GM23338 (cell line): ENCODE results near the gene JAKMIP1. TPM values are rescaled to one million over a fixed set of nuclear protein-coding genes. Genes with fewer than 3 reads are reported as not detected.

ENCODE experiments used
- ATAC-seq: fragments of 200-7000 bp; cut with Tn5 transposase; 3 replicates; pipeline ENCODE4 v1.9.1; 2020
- DNase-seq: peaks from one replicate; pipeline ENCODE4 v3.0.0-alpha.2; 2015; ENCODE audit warnings: low spot score
- H2AFZ ChIP-seq: fragments of 200-600 bp; sonication (generic); 2 replicates; pipeline ENCODE4 v1.8.0; 2016; ENCODE audit warnings: antibody characterized with exemption, mild to moderate bottlenecking, moderate library complexity
- H3F3A ChIP-seq: fragments of 200-600 bp; sonication (generic); replicated peaks from 2 replicates; pipeline ENCODE4 v1.8.0; 2017; ENCODE audit warnings: antibody characterized with exemption, mixed run types, low read depth
- H3K27ac ChIP-seq: fragments of 200-600 bp; sonication (generic); 2 replicates; pipeline ENCODE4 v1.6.1; 2016; ENCODE audit warnings: low read depth
- H3K27me3 ChIP-seq: fragments of 200-600 bp; sonication (generic); 2 replicates; pipeline ENCODE4 v1.8.0; 2016; ENCODE audit warnings: mild to moderate bottlenecking, mixed run types, moderate library complexity; ENCODE audit not compliant: insufficient read depth
- H3K36me3 ChIP-seq: fragments of 200-600 bp; sonication (generic); 2 replicates; pipeline ENCODE4 v1.8.0; 2016; ENCODE audit warnings: mild to moderate bottlenecking; ENCODE audit not compliant: insufficient read depth
- H3K4me1 ChIP-seq: fragments of 200-600 bp; sonication (generic); 2 replicates; pipeline ENCODE4 v1.8.0; 2016; ENCODE audit warnings: mild to moderate bottlenecking, moderate library complexity; ENCODE audit not compliant: insufficient read depth
- H3K4me2 ChIP-seq: fragments of 200-600 bp; sonication (generic); 2 replicates; pipeline ENCODE4 v1.7.1; 2017; ENCODE audit warnings: mixed run types
- H3K4me3 ChIP-seq: fragments of 200-600 bp; sonication (generic); 2 replicates; pipeline ENCODE4 v1.6.1; 2016; ENCODE audit warnings: mixed run types
- H3K79me2 ChIP-seq: fragments of 200-600 bp; sonication (generic); replicated peaks from 2 replicates; pipeline ENCODE4 v1.8.0; 2017; ENCODE audit warnings: mild to moderate bottlenecking; ENCODE audit not compliant: insufficient read depth
- H3K9me2 ChIP-seq: fragments of 200-600 bp; sonication (generic); 2 replicates; pipeline ENCODE4 v1.8.0; 2017; ENCODE audit not compliant: insufficient read depth
- H4K20me1 ChIP-seq: fragments of 200-600 bp; sonication (generic); replicated peaks from 2 replicates; pipeline ENCODE4 v1.8.0; 2017; ENCODE audit warnings: mild to moderate bottlenecking; ENCODE audit not compliant: insufficient read depth
- H3K27ac Mint-ChIP-seq: 2 replicates; pipeline ENCODE4 v1.8.0; 2020; ENCODE audit warnings: inconsistent platforms, mild to moderate bottlenecking, moderate library complexity, mixed read lengths
- H3K27me3 Mint-ChIP-seq: 3 replicates; pipeline ENCODE4 v1.8.0; 2022; ENCODE audit warnings: low read depth, mild to moderate bottlenecking, moderate library complexity, mixed read lengths, inconsistent platforms; ENCODE audit not compliant: insufficient read depth, poor library complexity
- H3K36me3 Mint-ChIP-seq: 3 replicates; pipeline ENCODE4 v1.8.0; 2021; ENCODE audit warnings: low read depth, mild to moderate bottlenecking, inconsistent platforms, moderate library complexity, mixed read lengths
- H3K4me1 Mint-ChIP-seq: 3 replicates; pipeline ENCODE4 v1.8.0; 2020; ENCODE audit warnings: mild to moderate bottlenecking, inconsistent platforms, mixed read lengths
- H3K4me3 Mint-ChIP-seq: 3 replicates; pipeline ENCODE4 v1.8.0; 2021; ENCODE audit warnings: moderate library complexity, mild to moderate bottlenecking, inconsistent platforms, mixed read lengths
- H3K9me3 Mint-ChIP-seq: 3 replicates; pipeline ENCODE4 v1.8.0; 2020; ENCODE audit warnings: moderate library complexity, mild to moderate bottlenecking, inconsistent platforms, mixed read lengths
- CREB1 ChIP-seq: fragments of 250-450 bp; sonication (Bioruptor Pico); IDR thresholded peaks from 2 replicates; pipeline ENCODE4 v1.5.0; 2020; ENCODE audit warnings: low read depth, mild to moderate bottlenecking, moderate library complexity
- EZH2 ChIP-seq: fragments of 200-600 bp; sonication (generic); IDR thresholded peaks from one replicate; pipeline ENCODE4 v1.8.0; 2017; ENCODE audit warnings: antibody characterized with exemption, mild to moderate bottlenecking, low read depth; ENCODE audit not compliant: unreplicated experiment
- EZH2phosphoT487 ChIP-seq: fragments of 200-600 bp; sonication (generic); IDR thresholded peaks from one replicate; pipeline ENCODE4 v1.8.1; 2018; ENCODE audit warnings: antibody characterized with exemption; ENCODE audit not compliant: unreplicated experiment
- JUNB ChIP-seq: IDR thresholded peaks from one replicate; pipeline ENCODE4 v1.6.1; 2016; ENCODE audit warnings: antibody characterized with exemption; ENCODE audit not compliant: unreplicated experiment
- NANOG ChIP-seq: IDR thresholded peaks from 2 replicates; pipeline ENCODE4 v1.6.1; 2016; ENCODE audit warnings: antibody characterized with exemption, borderline replicate concordance
- POLR2AphosphoS5 ChIP-seq: IDR thresholded peaks from 2 replicates; pipeline ENCODE4 v1.6.1; 2016; ENCODE audit warnings: antibody characterized with exemption, low read depth
- STAT1 ChIP-seq: IDR thresholded peaks from one replicate; pipeline ENCODE4 v1.6.1; 2016; ENCODE audit warnings: antibody characterized with exemption; ENCODE audit not compliant: unreplicated experiment
- ZNF114 ChIP-seq: fragments of 250-450 bp; sonication (Bioruptor Pico); IDR thresholded peaks from 2 replicates; pipeline ENCODE4 v1.5.0; 2020; ENCODE audit warnings: mild to moderate bottlenecking, moderate library complexity
- ZNF331 ChIP-seq: fragments of 250-450 bp; sonication (Bioruptor Pico); IDR thresholded peaks from 2 replicates; pipeline ENCODE4 v1.5.0; 2020; ENCODE audit warnings: low read depth, mild to moderate bottlenecking, moderate library complexity
- polyA plus RNA-seq: library from polyadenylated mRNA; unstranded; fragments of >200 nt; fragmentation: Nextera tagmentation; extraction: Ambion mirVana; gene quantifications from 2 replicates; pipeline ENCODE4 v1.2.1, GENCODE V29; 2016
- total RNA-seq: library from RNA; depleted of rRNA; stranded (reverse); fragments of >200 nt; shearing (Covaris generic); gene quantifications from 2 replicates; pipeline ENCODE4 v1.2.3, GENCODE V29; 2014
- TF ChIP-seq, protein P1 (sequence below): IDR thresholded peaks from 2 replicates; pipeline ENCODE4 v1.6.1; 2016; ENCODE audit warnings: antibody characterized with exemption
- TF ChIP-seq, protein P2 (sequence below): fragments of 250-450 bp; sonication (Bioruptor Pico); IDR thresholded peaks from 2 replicates; pipeline ENCODE4 v1.5.0; 2020; ENCODE audit warnings: mild to moderate bottlenecking, moderate library complexity
- TF ChIP-seq, protein P3 (sequence below), 2 experiments: fragments of 200-600 bp in 1 of 2; sonication (generic) in 1 of 2; conservative IDR thresholded peaks; 2 replicates each; pipeline versions ENCODE4 v1.5.1 to v1.6.1; 2016 to 2017; ENCODE audit warnings: antibody characterized with exemption in 2 of 2, low read depth in 2 of 2, mild to moderate bottlenecking in 2 of 2, moderate library complexity in 1 of 2
- TF ChIP-seq, protein P4 (sequence below): IDR thresholded peaks from one replicate; pipeline ENCODE4 v1.6.1; 2018; ENCODE audit warnings: antibody characterized with exemption; ENCODE audit not compliant: unreplicated experiment

The JAKMIP1 gene
- total and polyA plus RNA-seq, 2 experiments from 2014 or later = 4.6 to 5.1 TPM

DNA sequence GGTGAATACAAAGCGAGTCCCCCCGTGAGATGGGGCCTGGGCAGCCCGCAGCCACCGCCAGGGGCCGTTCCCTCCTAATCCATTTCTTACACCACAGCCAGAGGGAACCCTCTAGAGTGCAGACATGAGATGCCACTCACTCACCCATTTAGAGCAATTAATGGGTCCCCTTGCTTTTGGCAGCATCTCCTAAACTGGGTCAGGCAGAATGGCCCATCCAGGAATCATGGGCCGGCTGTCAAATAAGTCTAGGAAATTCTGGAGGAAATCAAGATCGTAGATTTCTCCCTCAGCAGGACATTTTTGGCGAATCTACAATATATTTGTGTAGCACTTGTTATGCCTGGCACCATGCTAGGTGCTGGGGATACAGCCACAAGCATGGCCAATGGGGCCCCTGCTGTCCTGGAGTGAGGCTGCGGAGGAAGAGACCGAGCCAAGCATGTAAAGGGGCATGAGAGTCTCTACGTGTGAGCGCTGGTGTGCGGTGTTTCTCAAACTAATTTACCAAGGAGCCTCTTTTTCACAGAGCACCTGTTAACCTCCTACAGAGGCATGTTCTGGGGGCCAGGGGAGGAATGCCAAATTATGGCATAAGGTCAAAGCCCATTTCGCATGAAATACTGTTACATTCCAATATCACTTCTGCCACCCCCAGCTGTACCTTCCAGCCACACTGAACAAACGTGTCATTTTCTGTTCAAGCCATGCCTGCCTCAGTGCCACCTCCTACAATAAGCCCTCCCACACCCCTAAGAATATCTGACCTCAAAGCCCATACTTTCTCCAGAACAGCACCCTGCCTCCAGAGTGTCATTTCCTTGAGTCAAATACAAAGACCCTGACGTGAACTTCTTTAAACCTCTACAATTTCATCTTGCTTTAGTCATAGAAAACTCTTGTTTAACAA, 28.1 kb upstream of the JAKMIP1 start:
- H3K27me3 ChIP-seq = no peaks in the 10 kb centered on the region
- Mint-ChIP-seq H3K27ac (no peak overlapping the region), H3K9me3 (no peaks in the 10 kb centered on the region), H3K4me3 (no peak overlapping the region), H3K27me3 (peaks cover 12% of the 10 kb centered on the region), H3K36me3 (no peaks in the 10 kb centered on the region), H3K4me1 (peaks cover 9% of the 10 kb centered on the region)
- H3F3A ChIP-seq = no peaks in the 10 kb centered on the region
- H4K20me1 ChIP-seq = no peaks in the 10 kb centered on the region
- H3K79me2 ChIP-seq = no peaks in the 10 kb centered on the region
- H3K27ac ChIP-seq = no peak overlapping the region
- no peak overlapping the region for H3K4me2 ChIP-seq
- no peak overlapping the region for H3K4me3 ChIP-seq
- TF ChIP-seq, protein P1, sequence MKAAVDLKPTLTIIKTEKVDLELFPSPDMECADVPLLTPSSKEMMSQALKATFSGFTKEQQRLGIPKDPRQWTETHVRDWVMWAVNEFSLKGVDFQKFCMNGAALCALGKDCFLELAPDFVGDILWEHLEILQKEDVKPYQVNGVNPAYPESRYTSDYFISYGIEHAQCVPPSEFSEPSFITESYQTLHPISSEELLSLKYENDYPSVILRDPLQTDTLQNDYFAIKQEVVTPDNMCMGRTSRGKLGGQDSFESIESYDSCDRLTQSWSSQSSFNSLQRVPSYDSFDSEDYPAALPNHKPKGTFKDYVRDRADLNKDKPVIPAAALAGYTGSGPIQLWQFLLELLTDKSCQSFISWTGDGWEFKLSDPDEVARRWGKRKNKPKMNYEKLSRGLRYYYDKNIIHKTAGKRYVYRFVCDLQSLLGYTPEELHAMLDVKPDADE = no peak
- no peak for TF ChIP-seq CREB1
- no peak for TF ChIP-seq ZNF114 (CRISPR knock-in tag)
- TF ChIP-seq EZH2phosphoT487 = no peak
- TF ChIP-seq, protein P2, sequence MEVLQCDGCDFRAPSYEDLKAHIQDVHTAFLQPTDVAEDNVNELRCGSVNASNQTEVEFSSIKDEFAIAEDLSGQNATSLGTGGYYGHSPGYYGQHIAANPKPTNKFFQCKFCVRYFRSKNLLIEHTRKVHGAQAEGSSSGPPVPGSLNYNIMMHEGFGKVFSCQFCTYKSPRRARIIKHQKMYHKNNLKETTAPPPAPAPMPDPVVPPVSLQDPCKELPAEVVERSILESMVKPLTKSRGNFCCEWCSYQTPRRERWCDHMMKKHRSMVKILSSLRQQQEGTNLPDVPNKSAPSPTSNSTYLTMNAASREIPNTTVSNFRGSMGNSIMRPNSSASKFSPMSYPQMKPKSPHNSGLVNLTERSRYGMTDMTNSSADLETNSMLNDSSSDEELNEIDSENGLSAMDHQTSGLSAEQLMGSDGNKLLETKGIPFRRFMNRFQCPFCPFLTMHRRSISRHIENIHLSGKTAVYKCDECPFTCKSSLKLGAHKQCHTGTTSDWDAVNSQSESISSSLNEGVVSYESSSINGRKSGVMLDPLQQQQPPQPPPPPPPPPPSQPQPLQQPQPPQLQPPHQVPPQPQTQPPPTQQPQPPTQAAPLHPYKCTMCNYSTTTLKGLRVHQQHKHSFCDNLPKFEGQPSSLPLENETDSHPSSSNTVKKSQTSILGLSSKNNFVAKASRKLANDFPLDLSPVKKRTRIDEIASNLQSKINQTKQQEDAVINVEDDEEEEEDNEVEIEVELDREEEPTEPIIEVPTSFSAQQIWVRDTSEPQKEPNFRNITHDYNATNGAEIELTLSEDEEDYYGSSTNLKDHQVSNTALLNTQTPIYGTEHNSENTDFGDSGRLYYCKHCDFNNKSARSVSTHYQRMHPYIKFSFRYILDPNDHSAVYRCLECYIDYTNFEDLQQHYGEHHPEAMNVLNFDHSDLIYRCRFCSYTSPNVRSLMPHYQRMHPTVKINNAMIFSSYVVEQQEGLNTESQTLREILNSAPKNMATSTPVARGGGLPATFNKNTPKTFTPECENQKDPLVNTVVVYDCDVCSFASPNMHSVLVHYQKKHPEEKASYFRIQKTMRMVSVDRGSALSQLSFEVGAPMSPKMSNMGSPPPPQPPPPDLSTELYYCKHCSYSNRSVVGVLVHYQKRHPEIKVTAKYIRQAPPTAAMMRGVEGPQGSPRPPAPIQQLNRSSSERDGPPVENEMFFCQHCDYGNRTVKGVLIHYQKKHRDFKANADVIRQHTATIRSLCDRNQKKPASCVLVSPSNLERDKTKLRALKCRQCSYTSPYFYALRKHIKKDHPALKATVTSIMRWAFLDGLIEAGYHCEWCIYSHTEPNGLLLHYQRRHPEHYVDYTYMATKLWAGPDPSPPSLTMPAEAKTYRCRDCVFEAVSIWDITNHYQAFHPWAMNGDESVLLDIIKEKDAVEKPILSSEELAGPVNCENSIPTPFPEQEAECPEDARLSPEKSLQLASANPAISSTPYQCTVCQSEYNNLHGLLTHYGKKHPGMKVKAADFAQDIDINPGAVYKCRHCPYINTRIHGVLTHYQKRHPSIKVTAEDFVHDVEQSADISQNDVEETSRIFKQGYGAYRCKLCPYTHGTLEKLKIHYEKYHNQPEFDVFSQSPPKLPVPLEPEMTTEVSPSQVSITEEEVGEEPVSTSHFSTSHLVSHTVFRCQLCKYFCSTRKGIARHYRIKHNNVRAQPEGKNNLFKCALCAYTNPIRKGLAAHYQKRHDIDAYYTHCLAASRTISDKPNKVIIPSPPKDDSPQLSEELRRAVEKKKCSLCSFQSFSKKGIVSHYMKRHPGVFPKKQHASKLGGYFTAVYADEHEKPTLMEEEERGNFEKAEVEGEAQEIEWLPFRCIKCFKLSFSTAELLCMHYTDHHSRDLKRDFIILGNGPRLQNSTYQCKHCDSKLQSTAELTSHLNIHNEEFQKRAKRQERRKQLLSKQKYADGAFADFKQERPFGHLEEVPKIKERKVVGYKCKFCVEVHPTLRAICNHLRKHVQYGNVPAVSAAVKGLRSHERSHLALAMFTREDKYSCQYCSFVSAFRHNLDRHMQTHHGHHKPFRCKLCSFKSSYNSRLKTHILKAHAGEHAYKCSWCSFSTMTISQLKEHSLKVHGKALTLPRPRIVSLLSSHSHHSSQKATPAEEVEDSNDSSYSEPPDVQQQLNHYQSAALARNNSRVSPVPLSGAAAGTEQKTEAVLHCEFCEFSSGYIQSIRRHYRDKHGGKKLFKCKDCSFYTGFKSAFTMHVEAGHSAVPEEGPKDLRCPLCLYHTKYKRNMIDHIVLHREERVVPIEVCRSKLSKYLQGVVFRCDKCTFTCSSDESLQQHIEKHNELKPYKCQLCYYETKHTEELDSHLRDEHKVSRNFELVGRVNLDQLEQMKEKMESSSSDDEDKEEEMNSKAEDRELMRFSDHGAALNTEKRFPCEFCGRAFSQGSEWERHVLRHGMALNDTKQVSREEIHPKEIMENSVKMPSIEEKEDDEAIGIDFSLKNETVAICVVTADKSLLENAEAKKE (CRISPR knock-in tag) = no peak
- no peak for TF ChIP-seq EZH2
- no peak for TF ChIP-seq ZNF331 (CRISPR knock-in tag)
- TF ChIP-seq POLR2AphosphoS5 = no peak
- no peak for TF ChIP-seq JUNB
- TF ChIP-seq NANOG = no peak
- TF ChIP-seq, protein P3, sequence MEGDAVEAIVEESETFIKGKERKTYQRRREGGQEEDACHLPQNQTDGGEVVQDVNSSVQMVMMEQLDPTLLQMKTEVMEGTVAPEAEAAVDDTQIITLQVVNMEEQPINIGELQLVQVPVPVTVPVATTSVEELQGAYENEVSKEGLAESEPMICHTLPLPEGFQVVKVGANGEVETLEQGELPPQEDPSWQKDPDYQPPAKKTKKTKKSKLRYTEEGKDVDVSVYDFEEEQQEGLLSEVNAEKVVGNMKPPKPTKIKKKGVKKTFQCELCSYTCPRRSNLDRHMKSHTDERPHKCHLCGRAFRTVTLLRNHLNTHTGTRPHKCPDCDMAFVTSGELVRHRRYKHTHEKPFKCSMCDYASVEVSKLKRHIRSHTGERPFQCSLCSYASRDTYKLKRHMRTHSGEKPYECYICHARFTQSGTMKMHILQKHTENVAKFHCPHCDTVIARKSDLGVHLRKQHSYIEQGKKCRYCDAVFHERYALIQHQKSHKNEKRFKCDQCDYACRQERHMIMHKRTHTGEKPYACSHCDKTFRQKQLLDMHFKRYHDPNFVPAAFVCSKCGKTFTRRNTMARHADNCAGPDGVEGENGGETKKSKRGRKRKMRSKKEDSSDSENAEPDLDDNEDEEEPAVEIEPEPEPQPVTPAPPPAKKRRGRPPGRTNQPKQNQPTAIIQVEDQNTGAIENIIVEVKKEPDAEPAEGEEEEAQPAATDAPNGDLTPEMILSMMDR (conservative IDR thresholded peaks at IDR 0.05; ENCODE audit: low read depth in 2 of 2) = no peak; a peak in 1 of 4 replicates
- TF ChIP-seq, protein P4, sequence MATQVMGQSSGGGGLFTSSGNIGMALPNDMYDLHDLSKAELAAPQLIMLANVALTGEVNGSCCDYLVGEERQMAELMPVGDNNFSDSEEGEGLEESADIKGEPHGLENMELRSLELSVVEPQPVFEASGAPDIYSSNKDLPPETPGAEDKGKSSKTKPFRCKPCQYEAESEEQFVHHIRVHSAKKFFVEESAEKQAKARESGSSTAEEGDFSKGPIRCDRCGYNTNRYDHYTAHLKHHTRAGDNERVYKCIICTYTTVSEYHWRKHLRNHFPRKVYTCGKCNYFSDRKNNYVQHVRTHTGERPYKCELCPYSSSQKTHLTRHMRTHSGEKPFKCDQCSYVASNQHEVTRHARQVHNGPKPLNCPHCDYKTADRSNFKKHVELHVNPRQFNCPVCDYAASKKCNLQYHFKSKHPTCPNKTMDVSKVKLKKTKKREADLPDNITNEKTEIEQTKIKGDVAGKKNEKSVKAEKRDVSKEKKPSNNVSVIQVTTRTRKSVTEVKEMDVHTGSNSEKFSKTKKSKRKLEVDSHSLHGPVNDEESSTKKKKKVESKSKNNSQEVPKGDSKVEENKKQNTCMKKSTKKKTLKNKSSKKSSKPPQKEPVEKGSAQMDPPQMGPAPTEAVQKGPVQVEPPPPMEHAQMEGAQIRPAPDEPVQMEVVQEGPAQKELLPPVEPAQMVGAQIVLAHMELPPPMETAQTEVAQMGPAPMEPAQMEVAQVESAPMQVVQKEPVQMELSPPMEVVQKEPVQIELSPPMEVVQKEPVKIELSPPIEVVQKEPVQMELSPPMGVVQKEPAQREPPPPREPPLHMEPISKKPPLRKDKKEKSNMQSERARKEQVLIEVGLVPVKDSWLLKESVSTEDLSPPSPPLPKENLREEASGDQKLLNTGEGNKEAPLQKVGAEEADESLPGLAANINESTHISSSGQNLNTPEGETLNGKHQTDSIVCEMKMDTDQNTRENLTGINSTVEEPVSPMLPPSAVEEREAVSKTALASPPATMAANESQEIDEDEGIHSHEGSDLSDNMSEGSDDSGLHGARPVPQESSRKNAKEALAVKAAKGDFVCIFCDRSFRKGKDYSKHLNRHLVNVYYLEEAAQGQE = no peak
- no peak for TF ChIP-seq STAT1
- H3K9me2 ChIP-seq = no peaks in the 10 kb centered on the region
- ATAC-seq (no peak), DNase-seq (no peak)
- H3K4me1 ChIP-seq = no peaks in the 10 kb centered on the region
- H3K36me3 ChIP-seq = no peaks in the 10 kb centered on the region
- no peak overlapping the region for H2AFZ ChIP-seq
